HG02588 (cell line): ENCODE data around the gene GTF3C4.

Experiments
- ATAC-seq: cut with Tn5 transposase; IDR thresholded peaks from one replicate; pipeline ENCODE4 v1.9.1; 2021; ENCODE audit warnings: mild to moderate bottlenecking, moderate library complexity; ENCODE audit not compliant: unreplicated experiment

Gene GTF3C4

GRCh38 chr9:132647806-132648205, 22.5 kb upstream of the GTF3C4 start:
- no peak for ATAC-seq

- no peak for ATAC-seq
Observed at GRCh38 chr9:132648283-132648682, 22.0 kb upstream of the GTF3C4 start.

DNA sequence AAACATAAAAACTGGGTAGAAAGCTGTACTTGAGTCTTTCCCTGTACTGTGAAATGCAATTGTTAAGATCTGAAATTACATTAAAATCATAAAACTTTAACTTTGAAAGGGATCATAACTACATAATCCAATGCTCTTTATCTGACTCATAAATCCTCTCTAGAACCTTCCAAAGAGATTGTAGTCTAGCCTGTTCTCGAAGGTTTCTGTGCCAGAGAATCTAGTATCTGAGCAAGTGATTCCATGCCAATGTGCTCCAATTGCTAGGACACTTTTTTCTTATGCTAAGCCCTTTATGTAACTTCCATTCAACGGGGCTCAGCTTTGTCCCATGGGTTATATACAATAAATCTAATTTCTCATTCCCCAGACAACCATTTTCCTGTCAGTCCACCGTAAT, 21.6 kb upstream of the GTF3C4 start:
- ATAC-seq = no peak

DNA sequence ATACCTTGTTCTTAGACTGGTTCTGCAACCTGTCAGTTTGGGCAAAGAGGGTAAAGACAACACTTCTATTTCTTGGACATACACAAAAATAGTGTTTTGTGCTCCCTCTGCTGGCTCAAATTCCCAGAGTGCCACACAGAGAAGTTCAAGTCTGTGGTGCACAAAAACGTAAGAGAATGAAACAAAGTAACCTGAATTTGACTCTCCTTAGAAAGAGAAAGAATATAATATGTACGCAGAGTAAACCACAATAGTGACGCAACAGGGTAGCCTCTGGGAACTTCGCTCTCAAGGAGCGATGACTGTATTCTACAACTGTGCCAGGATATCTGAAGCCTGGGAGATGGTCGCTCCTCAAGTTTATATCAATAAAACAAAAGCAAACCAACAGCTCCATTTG, 19.0 kb upstream of the GTF3C4 start:
- ATAC-seq = no peak

- ATAC-seq = no peak
Observed at GRCh38 chr9:132656299-132656698, 14.0 kb upstream of the GTF3C4 start.

DNA sequence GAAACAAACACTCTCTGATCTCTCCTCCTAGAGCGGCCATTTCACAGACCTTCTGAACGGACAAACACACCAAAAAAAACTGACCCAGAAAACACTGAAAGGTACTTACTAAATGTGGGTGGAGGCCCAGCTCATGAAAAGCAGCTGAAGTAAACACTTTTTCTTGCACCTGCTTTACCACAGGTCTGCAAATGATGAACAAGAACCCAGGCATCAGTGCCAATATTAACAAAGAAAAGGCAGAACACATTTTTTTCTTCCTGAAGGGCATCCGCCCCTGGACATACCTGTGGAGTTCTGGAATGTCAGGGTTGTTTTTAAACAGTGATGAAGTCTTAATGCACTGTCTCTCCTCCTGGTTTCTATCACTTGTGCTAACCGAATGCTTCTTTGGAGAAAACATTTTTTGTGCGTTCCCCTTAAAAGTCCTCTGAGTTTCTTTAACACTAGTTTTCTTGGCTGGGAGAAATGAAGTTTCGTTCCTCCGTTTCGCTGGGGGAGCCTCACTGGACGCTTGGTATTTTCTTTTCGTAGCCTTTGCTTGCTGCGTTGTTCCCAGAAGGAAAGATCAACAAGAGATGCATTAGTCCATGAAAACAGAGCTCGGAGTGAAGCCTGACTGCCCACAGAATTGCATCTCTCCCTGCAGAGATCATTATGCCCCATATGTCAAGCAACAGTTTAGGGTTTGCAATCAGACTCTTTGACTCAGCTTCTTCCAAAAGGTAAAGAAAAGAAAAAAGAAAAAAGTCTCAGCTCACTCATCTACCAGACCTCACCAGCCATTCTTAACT, 7.9 kb upstream of the GTF3C4 start:
- no peak for ATAC-seq

DNA sequence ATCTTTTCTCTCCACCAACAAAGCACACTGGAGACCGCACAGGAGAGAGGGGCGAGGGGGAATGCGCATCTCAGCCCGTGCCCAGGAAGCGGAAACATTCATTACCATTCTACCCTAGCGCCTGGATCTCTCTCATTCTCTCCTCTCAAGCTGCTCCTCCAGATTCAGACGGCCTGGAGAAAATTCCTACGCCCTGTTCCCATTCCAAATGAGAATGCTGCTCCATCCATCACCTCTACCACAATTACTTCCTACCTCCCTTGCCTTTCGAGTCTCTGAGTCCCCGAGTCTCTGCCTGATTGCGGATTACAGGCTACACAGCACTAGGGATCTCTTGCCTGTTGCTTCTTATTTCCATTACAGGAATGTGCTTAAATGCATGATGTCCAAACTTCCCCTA, 7.1 kb upstream of the GTF3C4 start:
- ATAC-seq = no peak

- no peak for ATAC-seq
Observed at GRCh38 chr9:132663851-132664250, 6.4 kb upstream of the GTF3C4 start.

- ATAC-seq = no peak
Observed at GRCh38 chr9:132669319-132669697, 956 bp upstream of the GTF3C4 start.

GRCh38 chr9:132669698-132670456, 387 bp upstream of the GTF3C4 start, which contains the start of gene DDX31:
DDX31 (minus strand) TSS chr9:132669983; CDS start chr9:132669934, 49 bp downstream.
- peak; percentile 68 for ATAC-seq

DNA sequence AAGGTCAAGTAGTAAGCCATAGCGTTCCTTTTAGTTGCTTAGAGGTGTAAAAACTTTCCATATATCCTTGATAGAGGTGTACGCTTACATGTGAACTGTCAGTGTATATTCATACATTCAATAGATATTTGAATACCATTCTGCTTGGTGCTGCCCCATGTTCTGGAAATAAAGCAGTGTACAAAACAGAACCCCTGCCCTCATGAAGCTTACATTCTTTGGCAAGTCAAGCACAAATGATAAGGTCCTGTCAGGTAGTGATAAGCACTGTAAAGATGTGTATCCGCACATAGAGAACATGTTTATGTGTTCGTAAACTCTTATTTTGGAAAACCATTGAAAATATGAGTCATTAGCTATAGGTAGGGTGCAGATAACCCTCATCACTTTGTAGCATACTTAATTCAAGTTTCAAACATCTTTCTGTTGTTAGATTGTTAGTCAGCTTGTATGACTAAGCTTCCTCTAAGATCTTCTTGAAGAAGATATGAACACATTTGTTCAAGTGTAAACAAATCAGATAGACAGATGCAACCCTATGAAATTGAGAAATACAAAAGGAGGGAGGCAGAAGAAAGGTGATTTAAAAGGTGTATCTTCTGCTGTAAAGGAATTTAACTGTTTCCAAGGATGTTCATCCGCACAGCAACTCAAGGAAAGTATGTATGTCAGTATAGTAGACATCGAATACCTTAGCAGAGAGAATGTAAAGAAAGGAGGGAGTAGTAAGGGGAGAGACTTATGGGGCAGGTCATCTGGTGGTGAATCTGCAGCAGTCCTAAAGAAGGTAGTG, 1.6 kb downstream of the GTF3C4 start:
- no peak for ATAC-seq

- ATAC-seq = no peak
Observed at GRCh38 chr9:132672413-132672690, 2.1 kb downstream of the GTF3C4 start.

DNA sequence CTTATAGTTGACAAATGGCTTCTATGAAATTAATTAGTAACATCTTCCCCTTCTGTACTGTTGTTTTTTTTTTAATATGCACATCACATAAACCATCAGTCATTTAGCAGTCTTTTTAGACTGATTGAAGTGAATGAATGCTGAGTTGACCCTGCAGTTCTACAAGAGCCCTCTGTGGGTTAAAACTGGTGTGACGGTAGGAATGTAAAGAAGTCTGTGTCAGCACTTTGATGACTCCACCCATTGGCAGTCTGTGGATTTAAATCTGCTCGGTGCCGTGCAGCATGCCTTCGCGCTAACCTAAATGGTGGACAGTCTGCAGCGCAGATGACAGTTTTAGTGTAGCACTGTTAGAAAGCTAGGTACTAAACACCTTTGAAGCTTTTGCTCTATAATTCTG, 3.1 kb downstream of the GTF3C4 start:
- ATAC-seq = no peak

DNA sequence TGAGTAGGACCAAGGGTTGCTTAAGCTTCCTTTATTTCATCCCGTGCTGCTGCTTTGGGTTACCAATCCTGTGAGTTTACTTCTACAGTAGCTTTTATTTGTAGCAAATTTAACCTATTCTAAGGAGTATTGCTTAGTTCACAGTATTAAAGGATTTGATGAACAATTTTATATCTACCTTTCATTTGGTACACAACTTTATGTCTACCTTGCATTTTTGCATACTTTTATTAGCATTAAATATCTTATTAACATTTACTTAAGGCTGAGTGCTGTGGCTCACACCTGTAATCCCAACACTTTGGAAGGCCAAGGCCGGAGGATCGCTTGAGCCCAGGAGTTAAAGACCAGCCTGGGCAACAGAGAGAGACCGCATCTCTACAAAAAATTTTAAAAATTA, 4.2 kb downstream of the GTF3C4 start:
- ATAC-seq = no peak

DNA sequence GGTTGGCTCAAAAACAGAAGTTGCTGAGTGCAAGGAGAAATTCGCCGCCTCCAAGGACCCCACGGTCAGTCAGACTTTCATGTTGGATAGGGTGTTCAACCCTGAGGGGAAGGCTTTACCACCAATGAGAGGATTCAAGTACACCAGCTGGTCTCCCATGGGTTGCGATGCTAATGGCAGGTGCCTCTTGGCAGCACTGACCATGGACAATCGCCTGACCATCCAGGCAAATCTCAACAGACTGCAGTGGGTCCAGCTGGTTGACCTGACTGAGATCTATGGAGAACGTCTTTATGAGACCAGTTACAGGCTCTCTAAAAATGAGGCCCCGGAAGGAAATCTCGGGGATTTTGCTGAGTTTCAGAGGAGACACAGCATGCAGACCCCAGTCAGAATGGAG, 7.7 kb downstream of the GTF3C4 start:
- ATAC-seq = no peak

DNA sequence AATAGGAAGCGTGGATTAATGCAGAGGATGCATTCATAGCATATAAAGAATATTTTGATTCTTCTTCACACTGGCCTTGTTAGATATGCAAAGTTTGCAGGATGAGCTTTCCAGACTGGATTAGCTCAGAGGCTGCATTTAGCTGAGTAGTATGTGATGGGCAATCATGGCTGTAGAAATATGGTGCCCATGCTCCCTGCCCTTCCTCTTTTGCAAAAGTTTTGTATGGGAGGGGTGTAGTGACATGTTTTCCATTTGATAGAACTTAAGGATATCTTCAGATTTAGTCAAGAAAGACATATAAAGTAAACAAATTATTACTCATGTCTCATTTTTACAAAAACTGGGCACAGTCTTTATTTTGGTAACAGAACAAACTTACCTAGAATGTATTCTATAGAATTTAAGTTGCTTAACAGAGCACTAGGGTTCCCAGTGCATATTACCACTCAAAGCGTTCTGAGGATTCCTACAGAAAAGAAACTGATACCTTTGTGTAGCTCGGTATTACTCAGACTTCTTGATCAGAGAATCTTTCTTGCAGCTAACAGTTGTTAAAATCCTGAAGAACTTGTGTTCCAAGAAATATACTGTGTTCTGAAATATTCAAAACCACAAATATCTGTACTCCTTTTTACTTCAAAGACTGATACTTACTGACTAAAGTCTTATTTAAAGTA, 9.8 kb downstream of the GTF3C4 start:
- ATAC-seq = no peak

- no peak for ATAC-seq
Observed at GRCh38 chr9:132681561-132681960, 11.3 kb downstream of the GTF3C4 start.

GRCh38 chr9:132683873-132684272, 13.6 kb downstream of the GTF3C4 start:
- no peak for ATAC-seq

GRCh38 chr9:132690696-132691095, 20.4 kb downstream of the GTF3C4 start:
- no peak for ATAC-seq

GRCh38 chr9:132694144-132694543, 23.9 kb downstream of the GTF3C4 start:
- ATAC-seq = no peak

DNA sequence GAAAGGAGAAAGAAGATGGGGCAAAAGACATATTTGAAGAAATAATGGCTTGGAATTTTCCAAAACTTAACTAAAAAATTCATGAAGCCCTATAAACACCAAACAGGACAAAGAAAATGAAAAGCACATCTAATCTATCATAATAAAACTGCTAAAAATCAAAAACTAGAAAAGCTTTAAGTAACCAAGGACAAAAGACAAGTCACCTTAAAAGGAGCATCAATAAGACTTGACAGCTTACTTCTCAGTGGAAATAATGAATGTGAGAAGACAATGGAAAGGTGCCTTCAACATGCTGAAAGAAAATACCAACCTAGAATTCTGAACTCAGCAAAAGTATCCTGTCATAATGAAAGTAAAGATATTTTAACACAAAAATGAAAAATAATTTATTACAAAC, 27.0 kb downstream of the GTF3C4 start:
- no peak for ATAC-seq
